ENCODE results near the gene TRPV4. TPM values are rescaled to one million over a fixed set of nuclear protein-coding genes. Genes with fewer than 3 reads are reported as not detected.

Gene TRPV4
- total and polyA plus RNA-seq, 3 donors from 2014 or later: 1.3 to 3.0 (median 2.2) TPM

DNA sequence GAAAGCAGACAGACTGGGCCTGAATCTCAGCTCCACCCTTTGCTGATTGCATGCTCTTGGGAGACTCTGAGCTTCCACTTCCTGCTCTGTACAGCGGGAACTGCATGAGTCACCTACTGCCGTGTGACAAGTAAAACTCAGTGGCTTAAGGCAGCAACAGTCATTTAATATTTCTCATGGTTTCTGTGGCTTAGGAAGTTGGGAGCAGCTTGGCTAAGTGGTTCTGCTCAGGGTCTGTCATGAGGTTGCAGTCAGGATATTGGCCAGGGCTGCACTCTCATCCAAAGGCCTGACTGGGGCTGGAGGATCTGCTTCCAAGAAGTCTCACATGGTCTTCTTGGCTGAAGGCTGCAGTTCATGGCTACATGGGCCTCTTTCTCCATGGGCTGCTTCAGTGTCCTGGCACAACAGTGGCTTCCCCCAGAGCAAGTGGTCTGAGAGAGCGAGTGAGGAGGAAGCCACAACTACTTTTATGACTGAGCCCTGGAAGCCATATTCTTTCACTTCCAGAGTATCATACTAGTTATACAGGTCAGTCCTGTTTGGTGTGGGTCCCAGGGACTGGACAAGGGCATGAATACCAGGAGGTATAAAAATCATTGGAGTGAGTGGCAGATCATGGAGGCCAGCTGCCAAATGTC, 69.9 kb downstream of the TRPV4 start:
- no peak for DNase-seq
- Histone ChIP-seq H3K4me3 (no peak overlapping the region), H3K9me3 (no peaks in the 10 kb centered on the region), H3K36me3 (ENCODE audit: low read depth, missing control alignments) (no peaks in the 10 kb centered on the region), H3K4me1 (peaks cover 8% of the 10 kb centered on the region), H3K27me3 (no peaks in the 10 kb centered on the region), H3K27ac (no peak overlapping the region)
- TF ChIP-seq POLR2A (IDR thresholded peaks at IDR 0.05): no peak
- TF ChIP-seq, protein P1, sequence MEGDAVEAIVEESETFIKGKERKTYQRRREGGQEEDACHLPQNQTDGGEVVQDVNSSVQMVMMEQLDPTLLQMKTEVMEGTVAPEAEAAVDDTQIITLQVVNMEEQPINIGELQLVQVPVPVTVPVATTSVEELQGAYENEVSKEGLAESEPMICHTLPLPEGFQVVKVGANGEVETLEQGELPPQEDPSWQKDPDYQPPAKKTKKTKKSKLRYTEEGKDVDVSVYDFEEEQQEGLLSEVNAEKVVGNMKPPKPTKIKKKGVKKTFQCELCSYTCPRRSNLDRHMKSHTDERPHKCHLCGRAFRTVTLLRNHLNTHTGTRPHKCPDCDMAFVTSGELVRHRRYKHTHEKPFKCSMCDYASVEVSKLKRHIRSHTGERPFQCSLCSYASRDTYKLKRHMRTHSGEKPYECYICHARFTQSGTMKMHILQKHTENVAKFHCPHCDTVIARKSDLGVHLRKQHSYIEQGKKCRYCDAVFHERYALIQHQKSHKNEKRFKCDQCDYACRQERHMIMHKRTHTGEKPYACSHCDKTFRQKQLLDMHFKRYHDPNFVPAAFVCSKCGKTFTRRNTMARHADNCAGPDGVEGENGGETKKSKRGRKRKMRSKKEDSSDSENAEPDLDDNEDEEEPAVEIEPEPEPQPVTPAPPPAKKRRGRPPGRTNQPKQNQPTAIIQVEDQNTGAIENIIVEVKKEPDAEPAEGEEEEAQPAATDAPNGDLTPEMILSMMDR (IDR thresholded peaks at IDR 0.05): no peak
- intact Hi-C loops (cut with DNase I; ENCODE audit: low total_unique reads): no loop called here
- WGBS, 2 donors: 88 to 94% methylated on average over 2 to 3 of the region's 3 CpGs

DNA sequence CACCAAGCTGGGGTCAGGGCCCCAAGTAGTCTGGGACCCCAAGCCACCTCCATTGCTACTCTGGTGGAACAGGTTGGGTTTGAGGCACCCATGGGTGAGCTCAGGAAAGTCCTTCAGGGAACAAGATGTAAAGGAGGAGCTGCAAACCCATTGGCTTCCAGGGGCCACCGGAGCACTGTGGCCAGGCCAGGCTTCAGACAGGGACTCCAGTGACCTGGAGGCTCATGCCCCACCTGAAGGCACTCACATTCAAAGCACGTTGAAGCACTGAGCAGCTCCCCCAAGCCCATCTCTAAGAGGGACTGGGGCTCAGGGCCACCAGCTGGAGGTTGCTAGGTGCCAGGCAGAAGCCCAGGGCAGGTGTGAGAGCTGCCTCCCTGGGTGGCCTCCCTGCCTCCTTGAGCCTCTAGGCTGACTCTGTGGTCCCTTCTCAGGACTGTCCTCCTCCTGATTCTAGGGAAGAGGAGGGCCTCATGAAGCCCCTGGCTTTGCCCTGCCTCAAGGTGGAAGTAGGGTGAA, 70.5 kb downstream of the TRPV4 start:
- intact Hi-C loops (cut with DNase I; ENCODE audit: low total_unique reads): no loop called here
- DNase-seq: no peak
- H3K9me3 ChIP-seq: no peaks in the 10 kb centered on the region
- WGBS, 2 donors: 100% methylated on average over 2 of the region's 2 CpGs; no CpG with 5 or more reads in 1 of the 2 donors
- no peak overlapping the region for H3K27ac ChIP-seq
- no peaks in the 10 kb centered on the region for H3K27me3 ChIP-seq
- peaks cover 8% of the 10 kb centered on the region for H3K4me1 ChIP-seq
- TF ChIP-seq, protein P1 (IDR thresholded peaks at IDR 0.05): no peak
- TF ChIP-seq POLR2A (IDR thresholded peaks at IDR 0.05): no peak
- no peaks in the 10 kb centered on the region for H3K36me3 ChIP-seq (ENCODE audit: low read depth, missing control alignments)
- no peak overlapping the region for H3K4me3 ChIP-seq

DNA sequence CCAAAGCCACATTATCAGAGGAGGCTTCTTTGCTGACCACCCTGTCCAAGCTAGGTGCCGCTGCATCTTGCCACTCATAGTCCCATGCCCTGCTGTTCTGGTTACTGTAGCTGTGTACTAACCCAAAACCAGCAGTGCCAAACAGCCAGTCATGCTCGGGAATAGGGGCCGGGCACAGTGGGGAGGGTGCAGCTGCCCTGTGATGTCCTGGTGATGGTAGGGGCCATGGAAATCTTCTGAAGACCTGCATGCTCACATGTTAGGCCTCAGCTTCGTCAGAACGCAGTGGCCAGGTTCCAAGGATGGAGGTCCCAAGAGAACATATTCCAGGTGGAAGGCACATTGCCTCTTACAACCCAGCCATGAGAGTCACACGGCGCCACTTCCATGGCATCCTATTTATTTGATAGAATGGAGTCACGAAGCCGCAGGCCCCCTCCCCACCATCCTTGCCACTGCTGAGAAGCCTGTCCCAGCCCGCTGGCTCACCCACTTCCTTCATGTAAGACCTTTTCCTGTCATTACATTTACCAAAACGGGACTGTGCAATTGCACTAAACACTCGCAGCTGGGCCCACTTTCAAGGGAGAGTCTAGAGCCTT, 71.0 kb downstream of the TRPV4 start:
- Histone ChIP-seq H3K4me3 (no peak overlapping the region), H3K4me1 (peaks cover 8% of the 10 kb centered on the region), H3K36me3 (ENCODE audit: low read depth, missing control alignments) (no peaks in the 10 kb centered on the region), H3K9me3 (no peaks in the 10 kb centered on the region), H3K27ac (no peak overlapping the region), H3K27me3 (no peaks in the 10 kb centered on the region)
- intact Hi-C loops (cut with DNase I; ENCODE audit: low total_unique reads): no loop called here
- DNase-seq: no peak
- TF ChIP-seq, protein P1 (IDR thresholded peaks at IDR 0.05): no peak
- TF ChIP-seq POLR2A (IDR thresholded peaks at IDR 0.05): no peak
- WGBS, 2 donors: 93 to 95% methylated on average over 9 to 12 of the region's 12 CpGs

DNA sequence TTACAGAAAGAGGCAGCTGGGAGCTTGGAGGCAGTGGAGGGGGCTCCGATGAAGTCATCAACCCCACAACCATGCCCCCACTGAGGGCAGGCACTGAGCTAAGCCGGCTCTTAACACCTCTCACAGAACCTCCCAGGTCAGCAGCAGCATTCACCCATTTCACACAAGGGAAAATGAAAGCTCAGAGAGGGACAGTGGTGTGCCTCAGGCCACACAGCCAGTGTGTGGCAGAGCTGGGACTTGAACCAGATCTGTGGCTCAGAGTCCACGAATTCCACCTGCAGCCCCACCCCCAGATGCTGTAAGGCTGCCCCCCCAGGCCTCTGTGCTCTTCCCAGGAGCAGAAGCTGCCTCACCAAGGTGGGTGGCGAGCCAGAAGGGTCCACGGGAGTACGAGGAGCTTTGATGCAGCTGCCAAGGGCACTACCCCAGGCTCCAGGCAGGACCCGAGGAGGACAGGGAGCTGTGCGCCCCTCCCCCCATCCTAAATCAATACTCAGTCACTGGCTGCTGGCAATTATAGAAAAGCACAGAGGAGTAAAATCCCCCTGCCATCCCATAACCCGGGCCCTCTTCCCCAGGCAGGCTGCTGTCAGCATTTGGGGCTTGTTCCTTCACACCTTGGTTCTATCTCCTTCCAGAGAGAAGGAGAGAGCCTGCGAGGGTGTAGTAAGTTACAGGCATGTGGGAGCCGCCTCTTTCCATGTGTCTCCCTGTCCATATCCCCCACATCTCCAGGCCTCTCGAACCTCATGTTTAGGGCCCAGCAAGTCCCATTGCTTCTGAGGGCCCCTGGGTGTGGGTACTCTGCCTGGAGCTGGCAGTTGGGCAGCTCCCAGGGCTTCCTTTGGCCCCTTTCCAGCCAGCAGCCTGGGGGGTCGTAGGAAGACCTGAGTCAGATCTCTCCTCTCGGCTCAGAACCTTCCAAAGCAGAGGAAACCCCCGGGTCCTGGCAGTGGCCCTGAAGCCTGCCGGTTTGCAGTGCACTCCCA, 72.0 kb downstream of the TRPV4 start:
- H3K4me1 ChIP-seq: peaks cover 8% of the 10 kb centered on the region
- no peaks in the 10 kb centered on the region for H3K36me3 ChIP-seq (ENCODE audit: low read depth, missing control alignments)
- WGBS, 2 donors: 79 to 80% methylated on average over 16 of the region's 16 CpGs
- H3K9me3 ChIP-seq: no peaks in the 10 kb centered on the region
- intact Hi-C loops (cut with DNase I; ENCODE audit: low total_unique reads): no loop called here
- no peak overlapping the region for H3K27ac ChIP-seq
- H3K27me3 ChIP-seq: no peaks in the 10 kb centered on the region
- no peak for TF ChIP-seq POLR2A (IDR thresholded peaks at IDR 0.05)
- TF ChIP-seq, protein P1 (IDR thresholded peaks at IDR 0.05): no peak
- DNase-seq: no peak
- H3K4me3 ChIP-seq: no peak overlapping the region

Data from testis (tissue), 3 donors.